HTERT RPE-1 (cell line): ENCODE measurements around the gene U2SURP.
"Not testable (repeated sequence)": the region's sequence is repeated elsewhere in the genome, so short reads cannot be mapped to it uniquely, and the experiment has no call there.

Experiments used
- in situ Hi-C: fragments of 300-500 bp; cut with MboI; formaldehyde crosslinking; loops from 4 replicates; pipeline ENCODE4 v1.14.3; 2020; ENCODE audit warnings: low sequenced_read_pairs

The U2SURP gene

GRCh38 chr3:143066033-143066432, 64.7 kb downstream of the U2SURP start:
- in situ Hi-C loops, result no loop called here

- in situ Hi-C loops, result no loop called here
Measured at GRCh38 chr3:143067201-143067600, 65.8 kb downstream of the U2SURP start.

GRCh38 chr3:143068059-143068458, 66.7 kb downstream of the U2SURP start:
- in situ Hi-C loops, result no loop called here

- in situ Hi-C loops, result no loop called here
Measured at GRCh38 chr3:143070977-143071551, 69.7 kb downstream of the U2SURP start.

GRCh38 chr3:143071776-143072175, 70.4 kb downstream of the U2SURP start:
- in situ Hi-C loops, result no loop called here

- in situ Hi-C loops, result not testable (repeated sequence)
Measured at GRCh38 chr3:143072298-143073020, 71.1 kb downstream of the U2SURP start.

- in situ Hi-C loops, result not testable (repeated sequence)
Measured at GRCh38 chr3:143073541-143073940, 72.2 kb downstream of the U2SURP start.

GRCh38 chr3:143073983-143074382, 72.6 kb downstream of the U2SURP start:
- in situ Hi-C loops, result not testable (repeated sequence)

- in situ Hi-C loops, result no loop called here
Measured at GRCh38 chr3:143078883-143079282, 77.5 kb downstream of the U2SURP start.

GRCh38 chr3:143080196-143080595, 78.8 kb downstream of the U2SURP start:
- in situ Hi-C loops, result no loop called here

GRCh38 chr3:143081365-143081764, 80.0 kb downstream of the U2SURP start:
- in situ Hi-C loops, result no loop called here

- in situ Hi-C loops, result no loop called here
Measured at GRCh38 chr3:143081844-143082778, 80.7 kb downstream of the U2SURP start.

- in situ Hi-C loops, result no loop called here
Measured at GRCh38 chr3:143083781-143084180, 82.4 kb downstream of the U2SURP start.

- in situ Hi-C loops, result no loop called here
Measured at GRCh38 chr3:143084856-143085731, 83.7 kb downstream of the U2SURP start.

GRCh38 chr3:143088835-143089234, 87.5 kb downstream of the U2SURP start:
- in situ Hi-C loops, result no loop called here

GRCh38 chr3:143089965-143090364, 88.6 kb downstream of the U2SURP start:
- in situ Hi-C loops, result no loop called here

GRCh38 chr3:143090486-143090885, 89.1 kb downstream of the U2SURP start:
- in situ Hi-C loops, result no loop called here

- in situ Hi-C loops, result no loop called here
Measured at GRCh38 chr3:143090976-143091837, 89.8 kb downstream of the U2SURP start.

GRCh38 chr3:143092191-143092590, 90.8 kb downstream of the U2SURP start:
- in situ Hi-C loops, result no loop called here

- in situ Hi-C loops, result no loop called here
Measured at GRCh38 chr3:143095813-143096212, 94.4 kb downstream of the U2SURP start.
